Measurements from ENCODE around the gene CRYBA4. TPM values are rescaled to one million over a fixed set of nuclear protein-coding genes. Genes with fewer than 3 reads are reported as not detected.

Gene CRYBA4
- polyA plus RNA-seq, 3 donors, result 0.10 TPM; not detected in 2

Other genes starting within 250 kb of the CRYBA4 start
- 1 to 10 TPM; 3.7 to 3.9 (median 3.9) TPM for gene ASPHD2, start 192.7 kb upstream of the CRYBA4 start, polyA plus RNA-seq (ENCODE audit: insufficient read length in 3 of 3)
- 10 to 100 TPM; 30.3 to 43.8 (median 40.0) TPM for gene HPS4, start 138.2 kb upstream of the CRYBA4 start, polyA plus RNA-seq (ENCODE audit: insufficient read length in 3 of 3)
- gene SRRD, start 138.1 kb upstream of the CRYBA4 start, polyA plus RNA-seq (ENCODE audit: insufficient read length in 3 of 3), result 10 to 100 TPM; 30.8 to 32.0 (median 31.0) TPM
- 10 to 100 TPM; 42.9 to 48.5 (median 46.4) TPM for gene TFIP11, start 109.5 kb upstream of the CRYBA4 start, polyA plus RNA-seq (ENCODE audit: insufficient read length in 3 of 3)
- 10 to 100 TPM; 24.9 to 30.3 (median 29.8) TPM for gene TPST2, start 31.8 kb upstream of the CRYBA4 start, polyA plus RNA-seq (ENCODE audit: insufficient read length in 3 of 3)
- under 1 TPM; 0.68 to 0.95 (median 0.88) TPM for gene CRYBB1, start 3.9 kb upstream of the CRYBA4 start, polyA plus RNA-seq (ENCODE audit: insufficient read length in 3 of 3)
- under 1 TPM; 0.44 to 0.68 (median 0.64) TPM for gene MIAT, start 35.6 kb downstream of the CRYBA4 start, polyA plus RNA-seq (ENCODE audit: insufficient read length in 3 of 3)

All from renal pelvis (tissue), 3 donors.